Fibroblast of skin of left quadriceps (primary cell): ENCODE data around the gene BAIAP2.
"Not testable (repeated sequence)": the region's sequence is repeated elsewhere in the genome, so short reads cannot be mapped to it uniquely, and the experiment has no call there.

ENCODE experiments used
- DNase-seq, 2 experiments: peaks; one replicate each; pipeline ENCODE4 v3.0.0-alpha.2; 2013; ENCODE audit warnings: low read depth in 2 of 2

Gene BAIAP2

DNA sequence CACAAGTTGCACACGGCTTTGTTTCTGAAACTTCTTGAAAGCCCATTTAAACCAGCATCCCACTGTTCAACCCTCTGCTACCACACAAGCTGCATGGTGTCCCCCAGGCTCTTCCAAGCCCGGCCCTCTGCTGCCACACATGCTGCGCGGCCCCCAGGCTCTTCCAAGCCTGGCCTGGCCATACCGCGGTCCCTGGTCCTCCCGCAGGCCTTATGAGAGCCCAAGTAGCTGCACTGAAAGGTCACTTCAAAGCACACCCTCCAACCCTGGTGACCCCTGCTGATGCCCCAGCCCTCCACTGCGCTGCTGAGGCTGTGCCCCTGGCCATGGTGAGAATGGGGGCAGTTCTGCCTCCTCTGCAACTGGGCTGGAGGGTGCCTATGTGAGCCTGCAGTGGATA is 104.5 kb downstream of the BAIAP2 start:
- DNase-seq, result no peak

DNA sequence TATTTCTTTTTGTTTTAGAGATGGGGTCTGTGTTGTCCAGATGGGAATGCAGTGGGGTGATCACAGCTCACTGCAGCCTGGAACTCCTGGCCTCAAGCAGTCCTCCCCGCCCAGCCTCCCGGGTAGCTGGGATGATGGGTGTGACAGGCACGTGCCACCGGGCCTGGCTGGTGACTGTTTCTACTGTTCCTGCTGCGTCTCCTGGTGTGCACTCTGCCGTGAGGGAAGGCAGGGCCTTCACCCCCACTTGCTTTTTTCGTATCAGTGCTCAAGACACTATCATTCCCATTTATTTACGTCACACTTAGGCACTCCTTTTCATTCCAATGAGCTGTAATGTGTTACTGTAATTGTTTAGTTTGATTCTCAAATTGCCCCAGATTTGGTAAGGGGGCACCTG is 105.1 kb downstream of the BAIAP2 start:
- DNase-seq, result no peak

DNA sequence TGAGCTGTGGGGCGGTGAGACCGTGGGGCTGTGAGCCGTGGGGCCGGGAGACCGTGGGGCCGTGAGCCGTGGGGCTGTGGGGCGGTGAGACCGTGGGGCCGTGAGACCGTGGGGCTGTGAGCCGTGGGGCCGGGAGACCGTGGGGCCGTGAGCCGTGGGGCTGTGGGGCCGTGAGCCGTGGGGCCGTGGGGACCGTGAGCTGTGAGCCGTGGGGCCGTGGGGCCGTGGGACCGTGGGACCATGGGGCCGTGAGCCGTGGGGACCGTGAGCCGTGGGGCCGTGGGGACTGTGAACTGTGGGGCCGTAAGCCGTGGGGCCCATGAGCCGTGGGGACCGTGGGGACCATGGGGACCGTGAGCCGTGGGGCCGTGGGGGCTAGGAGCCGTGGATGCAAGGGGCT is 105.7 kb downstream of the BAIAP2 start:
- DNase-seq, result no peak

DNA sequence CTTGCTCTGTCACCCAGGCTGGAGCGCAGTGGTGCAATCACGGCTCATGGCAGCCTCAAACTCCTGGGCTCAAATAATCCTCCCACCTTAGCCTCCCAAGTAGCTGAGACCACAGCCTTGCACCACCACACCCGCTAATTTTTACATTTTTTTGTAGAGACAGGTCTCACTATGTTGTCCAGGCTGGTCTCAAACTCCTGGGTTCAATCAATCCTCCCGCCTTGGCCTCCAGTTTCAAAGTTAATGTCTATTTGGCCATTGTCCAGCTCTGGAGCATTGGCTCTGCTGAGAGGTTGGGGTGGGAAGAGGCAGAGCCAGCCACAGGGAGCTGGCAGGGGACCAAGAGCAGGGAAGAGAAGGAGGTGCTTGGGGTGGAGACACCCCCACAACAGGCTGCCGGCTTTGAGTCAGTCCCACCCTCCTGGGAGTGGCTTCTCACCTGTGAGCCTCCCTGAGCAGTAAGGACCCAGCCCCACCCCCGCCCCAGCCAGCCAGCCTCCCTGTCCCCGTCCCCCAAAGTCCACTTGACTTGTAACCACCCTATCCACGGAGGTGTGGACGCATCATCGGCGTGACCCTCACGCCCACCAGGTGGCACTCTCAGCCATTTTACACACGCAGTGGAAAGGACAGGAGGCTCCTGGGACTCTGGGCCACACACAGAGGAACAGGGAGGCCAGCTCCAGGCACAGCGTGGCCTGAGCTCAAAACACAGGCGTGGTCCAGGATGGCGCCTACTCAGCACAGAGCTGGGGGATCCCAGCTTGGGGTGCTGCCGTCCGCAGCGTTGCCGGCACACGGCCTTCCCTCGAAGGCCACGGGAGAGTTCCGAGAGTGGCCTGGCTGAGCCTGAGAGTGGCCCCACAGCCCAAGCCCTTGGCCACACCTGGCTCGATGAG is 107.6 kb downstream of the BAIAP2 start:
- peak; percentile 22 to 35 for DNase-seq

DNA sequence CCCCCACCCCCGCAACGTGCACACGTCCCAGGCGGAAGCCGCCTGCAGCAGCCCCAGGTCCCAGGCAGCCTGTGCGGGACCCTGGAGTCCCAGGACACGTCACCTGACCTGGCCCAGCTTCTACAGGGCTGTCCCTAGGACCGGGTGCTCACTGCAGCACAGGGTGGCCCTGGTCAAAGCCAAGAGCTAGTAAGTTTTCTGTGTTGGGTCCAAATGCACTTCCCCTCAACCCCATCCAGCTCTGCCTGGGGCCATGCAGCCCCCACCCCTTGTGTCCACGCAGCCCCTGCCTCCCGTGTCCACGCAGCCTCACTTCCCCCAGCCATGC is 108.2 kb downstream of the BAIAP2 start:
- DNase-seq, result no peak

DNA sequence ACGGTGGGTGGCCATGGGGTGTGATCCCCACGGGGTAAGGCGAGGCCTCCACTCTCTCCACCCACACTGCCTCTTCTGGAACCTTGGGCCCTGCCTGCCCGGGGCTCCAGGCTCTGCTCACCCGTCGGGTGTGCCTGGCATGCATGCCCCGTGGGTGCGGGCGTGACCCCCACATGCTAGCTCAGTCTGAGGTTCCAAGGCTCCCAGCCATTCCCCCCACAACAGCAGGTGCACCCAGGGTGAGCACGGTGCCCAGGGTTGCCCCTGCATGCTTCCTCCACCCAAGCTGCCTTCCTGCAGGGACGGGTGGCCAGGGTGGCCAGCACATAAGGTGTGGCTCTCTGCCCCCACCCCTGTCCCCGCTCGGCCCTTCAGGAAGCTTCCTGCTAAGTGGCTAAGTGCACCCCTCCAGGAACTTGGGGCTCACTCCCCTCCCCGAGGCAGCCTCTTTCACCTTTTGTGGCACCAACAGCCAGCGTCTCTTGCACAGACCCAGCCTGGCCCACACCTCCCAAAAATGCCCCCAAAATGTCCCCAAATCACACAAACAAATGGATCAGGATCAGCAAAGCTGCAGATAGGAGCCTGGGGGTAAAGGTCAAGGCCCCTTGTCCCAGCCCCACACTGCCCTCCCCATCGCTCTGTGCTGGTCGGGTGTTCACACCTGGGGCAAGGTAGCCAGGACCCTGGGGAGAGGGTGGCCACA is 108.9 kb downstream of the BAIAP2 start:
- no peak for DNase-seq

DNA sequence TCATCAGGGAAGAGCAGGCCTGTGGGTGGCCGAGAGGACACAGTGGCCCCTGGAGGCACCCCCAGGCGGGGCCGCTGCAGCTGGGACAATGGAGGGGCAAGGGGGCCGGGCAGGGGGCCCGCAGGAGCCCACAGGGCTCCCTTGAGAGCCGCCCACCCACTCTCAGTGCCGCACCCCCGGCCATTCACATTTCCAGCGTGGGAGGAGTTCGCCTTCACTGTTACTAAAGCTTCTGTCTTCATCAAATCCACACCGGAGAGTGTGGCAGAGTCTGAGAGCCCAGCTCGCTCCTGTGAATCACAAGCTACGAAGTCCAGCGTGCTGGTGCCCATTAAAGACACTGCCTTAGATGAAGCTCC is 109.5 kb downstream of the BAIAP2 start:
- DNase-seq, result no peak

DNA sequence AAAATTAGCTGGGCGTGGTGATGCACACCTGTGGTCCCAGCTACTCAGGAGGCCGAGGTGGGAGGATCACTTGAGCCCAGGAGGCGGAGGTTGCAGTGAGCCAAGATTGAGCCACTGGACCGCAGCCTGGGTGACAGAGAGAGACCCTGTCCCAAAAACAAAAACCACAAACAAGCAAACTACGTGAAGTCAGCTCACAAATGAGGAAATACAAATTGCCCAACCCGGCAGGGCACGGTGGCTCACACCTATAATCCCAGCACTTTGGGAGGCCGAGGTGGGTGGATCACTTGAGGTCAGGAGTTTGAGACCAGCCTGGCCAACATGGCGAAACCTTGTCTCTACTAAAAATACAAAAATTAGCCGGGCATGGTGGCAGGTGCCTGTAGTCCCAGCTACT is 111.3 kb downstream of the BAIAP2 start:
- DNase-seq, result not testable (repeated sequence)

DNA sequence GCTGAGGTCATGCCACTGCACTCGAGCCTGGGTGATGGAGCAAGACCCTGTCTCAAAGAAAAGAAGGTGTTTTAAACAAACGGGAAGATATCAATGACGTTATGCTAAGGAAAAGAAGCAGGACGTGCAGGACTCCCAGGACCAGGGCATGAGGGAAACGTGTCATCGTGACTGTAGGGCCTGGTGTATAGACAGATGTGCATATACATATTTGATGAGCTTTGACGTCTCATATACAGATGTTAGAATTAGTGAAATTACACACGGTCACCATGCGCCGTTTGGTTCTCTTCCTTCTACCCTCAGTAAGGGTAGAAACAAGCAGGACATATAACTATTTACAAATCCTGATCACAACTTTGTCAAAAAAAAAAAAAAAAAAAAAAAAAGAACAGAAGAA is 112.8 kb downstream of the BAIAP2 start:
- DNase-seq, result no peak

DNA sequence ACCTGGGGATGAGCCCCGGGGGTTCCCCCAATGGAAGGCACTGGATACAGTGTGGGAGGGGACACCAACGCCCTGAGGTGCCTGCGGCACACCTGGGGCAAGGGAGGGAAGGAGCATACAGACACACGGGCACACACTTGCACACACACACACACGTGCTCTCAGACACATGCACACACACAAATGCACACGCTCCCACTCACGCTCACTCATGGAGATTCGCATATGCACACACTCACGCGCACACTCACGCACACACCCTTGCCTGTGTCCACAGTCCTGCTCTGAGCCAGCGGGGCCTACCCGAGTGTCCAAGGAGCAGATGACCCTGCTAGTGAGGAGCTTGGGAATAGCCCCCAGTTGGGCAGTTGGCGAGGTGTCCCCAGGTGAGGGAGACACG is 113.6 kb downstream of the BAIAP2 start:
- DNase-seq, result no peak

DNA sequence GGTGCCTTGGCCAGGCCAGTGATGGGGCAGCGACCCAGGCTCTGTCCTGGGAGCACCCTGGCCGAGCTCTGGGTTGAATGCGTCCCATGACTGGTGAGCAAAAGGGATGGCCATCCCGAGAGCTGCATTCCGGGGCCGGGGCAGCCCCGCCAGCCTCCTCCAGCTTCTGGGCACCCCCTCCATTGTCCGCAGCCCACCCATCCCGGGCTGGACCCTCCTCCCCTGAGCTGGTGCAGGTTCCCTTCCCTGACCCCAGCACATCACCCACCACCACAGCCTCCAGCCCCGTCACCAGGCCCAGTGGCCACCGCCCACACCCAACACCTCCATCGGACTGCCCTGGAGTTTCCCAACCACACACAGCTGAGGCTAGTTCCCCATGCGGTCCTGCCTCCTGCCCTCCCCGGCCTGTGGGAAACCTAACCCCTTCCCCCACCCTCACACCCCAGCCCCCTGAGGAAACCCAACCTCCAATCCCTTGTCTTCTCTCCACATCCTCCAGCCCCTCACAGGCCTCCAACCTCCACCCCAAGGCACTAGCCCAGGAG is 114.1 kb downstream of the BAIAP2 start:
- DNase-seq, result no peak

DNA sequence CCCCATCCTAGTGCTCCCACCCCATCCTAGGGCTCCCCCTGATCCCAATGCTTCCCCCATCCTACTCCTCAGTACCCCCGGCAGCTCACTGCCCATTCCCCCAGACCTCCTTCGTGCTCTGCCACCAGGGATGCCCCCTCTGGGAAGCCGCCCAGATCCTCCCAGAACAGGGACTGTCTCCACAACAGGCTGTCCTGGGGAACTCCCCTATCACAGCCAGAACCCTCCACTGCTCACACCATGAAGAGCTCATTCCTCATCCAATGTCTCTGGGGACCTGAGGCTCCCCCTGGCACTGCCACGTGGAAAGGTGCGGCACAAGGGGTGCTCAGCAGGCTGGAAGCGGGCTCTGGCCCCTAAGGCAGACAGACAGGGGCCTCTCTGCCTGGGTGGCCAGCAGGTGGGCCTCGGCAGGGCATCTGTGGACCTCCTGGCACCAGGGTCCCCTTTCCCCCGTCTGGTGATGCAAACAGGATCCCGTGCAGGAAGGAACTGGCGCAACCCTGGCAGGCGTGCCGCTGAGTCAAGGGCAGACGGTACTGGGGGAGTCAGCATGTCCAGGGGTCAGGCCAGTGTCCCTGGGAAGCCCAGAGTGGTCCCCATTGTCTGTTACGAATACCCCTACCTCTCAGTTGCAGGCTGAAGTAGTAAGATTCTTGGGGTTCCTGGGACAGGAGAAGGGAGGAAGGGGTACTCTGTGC is 115.6 kb downstream of the BAIAP2 start:
- DNase-seq, result no peak

DNA sequence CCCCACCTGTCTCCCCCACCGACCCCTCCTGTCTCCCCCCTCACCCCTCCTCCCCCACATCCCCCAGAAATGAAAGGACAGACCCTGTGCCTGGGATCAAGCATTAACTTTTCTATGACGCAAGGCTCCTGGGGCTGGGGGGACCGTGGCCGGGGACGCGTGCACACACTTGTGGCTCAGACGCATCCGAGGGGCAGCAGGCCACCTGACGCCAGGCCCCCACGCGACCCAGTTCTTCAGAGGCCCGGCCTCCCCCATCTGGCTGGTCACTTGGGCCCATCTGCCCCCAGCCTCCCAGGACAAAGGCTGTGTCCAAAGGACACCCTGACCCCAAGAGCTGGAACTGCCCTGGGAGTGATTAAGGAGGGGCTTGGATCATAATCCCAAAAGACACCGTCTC is 116.3 kb downstream of the BAIAP2 start:
- DNase-seq, result no peak

DNA sequence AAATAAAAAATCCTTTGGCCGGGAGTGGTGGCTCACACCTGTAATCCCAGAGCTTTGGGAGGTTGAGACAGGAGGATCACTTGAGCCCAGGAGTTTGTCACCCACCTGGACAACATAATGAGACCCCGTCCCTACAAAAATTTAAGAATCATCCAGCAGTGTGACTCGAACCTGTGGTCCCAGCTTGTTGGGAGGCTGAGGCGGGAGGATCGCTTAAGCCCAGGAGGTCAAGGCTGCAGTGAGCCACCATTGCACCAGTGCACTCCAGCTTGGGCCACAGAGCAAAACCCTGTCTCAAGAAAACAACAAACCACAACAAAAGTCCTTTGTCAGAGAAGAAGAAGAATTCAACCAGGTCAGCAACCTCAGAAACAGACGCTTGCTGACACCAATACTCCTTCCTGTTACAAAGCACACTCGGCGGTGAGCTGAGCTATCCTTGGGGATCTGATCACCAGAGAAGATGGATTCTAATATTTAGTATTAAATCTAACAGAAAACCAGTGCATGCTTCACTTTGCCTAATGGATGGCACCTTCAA is 117.4 kb downstream of the BAIAP2 start:
- no peak for DNase-seq

DNA sequence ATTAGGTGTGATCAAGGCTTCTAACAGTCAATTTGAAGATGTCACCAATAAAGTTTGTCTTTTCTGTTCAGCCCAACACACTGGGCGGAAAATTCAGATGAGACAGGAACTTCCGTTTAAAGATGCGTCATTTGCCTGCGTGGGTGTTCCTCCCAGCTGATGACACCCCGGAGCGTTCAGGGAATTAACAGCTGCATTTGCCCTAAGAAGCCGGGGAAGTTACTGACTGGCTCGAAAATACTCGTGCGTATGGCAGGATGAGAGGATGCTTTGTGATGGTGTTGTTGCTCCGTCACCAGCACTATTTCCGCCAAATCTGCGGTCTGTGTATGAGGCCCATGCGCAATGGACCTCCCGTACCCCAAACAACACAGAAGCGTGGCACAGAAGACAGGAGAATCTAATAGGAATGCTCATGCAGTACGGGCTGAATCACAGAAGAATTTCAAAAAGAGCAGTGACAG is 118.4 kb downstream of the BAIAP2 start:
- DNase-seq, result no peak

DNA sequence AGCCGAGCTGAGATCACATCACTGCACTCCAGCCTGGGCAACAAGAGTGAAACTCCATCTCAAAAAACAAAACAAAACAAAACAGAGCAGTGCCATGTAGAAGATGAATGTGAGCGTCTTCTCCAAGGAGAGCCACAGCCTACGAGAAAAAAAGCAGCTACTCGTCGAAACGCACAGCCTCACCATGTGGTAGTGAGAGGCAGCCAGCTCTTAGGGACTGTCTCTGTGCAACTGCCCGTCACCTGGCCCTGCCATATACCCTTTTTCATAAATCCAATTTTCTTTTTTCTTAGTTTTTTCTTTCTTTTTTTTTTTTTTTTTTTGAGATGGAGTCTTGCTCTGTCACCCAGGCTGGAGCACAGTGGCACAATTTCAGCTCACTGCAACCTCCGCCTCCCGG is 119.1 kb downstream of the BAIAP2 start:
- DNase-seq, result not testable (repeated sequence)

DNA sequence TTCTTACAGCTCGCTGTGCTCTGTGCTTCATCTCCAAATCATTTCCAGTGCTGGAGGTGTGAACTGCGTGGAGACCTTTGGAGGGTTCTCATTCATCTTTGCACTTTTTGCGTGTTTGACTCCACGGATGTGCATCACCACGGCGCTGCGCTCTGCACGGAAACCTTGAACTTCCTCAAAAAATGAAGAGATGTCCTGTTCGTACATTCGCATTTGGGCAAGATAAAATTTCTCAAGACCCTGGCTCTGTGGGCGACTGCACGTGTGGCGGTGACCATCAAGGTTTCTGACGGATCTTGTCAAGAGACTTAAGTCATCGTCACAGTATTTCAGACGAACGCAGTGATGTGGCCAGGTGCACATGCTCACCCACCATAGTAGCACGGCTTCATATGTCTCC is 120.0 kb downstream of the BAIAP2 start:
- no peak for DNase-seq

DNA sequence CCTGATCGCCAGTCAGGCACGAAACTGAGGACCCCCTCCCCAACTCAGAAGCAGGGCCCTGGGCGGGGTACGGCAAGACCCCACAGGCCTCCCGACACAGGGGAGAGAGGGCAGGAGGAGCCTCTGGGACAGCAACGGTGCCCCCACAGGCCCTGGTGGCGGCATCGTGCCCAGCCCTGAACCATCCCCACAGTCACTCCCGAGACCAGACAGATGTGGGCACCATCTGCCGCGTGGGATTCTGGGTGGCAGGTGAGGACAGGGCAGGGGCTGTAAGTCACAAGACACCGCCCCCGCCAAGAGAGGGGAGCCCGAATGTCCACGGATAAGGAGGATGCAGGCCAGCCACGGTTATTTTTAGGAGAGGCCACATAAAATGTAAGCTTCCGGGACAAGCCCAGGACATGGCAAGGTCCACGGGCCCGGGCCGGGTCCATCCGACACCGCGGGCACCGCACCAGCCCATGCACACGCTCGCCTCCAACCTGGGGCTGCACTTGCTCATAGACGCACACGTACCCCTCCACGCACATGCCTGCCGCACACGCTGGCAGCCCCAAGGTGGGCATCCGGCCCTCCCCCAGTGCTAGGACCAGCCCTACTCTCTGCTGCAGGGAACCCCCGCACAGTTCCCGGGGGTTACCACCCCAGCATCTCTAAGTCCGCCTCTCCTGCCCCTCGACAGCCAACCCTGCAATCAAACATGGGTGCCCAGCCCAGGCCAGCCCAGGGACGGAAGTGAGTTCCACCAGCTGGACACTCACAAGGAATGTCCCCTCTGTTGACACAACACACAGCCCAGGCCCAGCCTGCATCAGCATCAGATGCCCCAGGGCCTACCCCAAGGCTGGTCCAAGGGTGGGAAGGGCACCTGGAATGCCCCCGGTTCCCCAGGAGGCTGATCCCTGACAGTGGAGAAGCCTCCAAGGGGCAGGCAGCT is 122.2 kb downstream of the BAIAP2 start:
- no peak for DNase-seq

DNA sequence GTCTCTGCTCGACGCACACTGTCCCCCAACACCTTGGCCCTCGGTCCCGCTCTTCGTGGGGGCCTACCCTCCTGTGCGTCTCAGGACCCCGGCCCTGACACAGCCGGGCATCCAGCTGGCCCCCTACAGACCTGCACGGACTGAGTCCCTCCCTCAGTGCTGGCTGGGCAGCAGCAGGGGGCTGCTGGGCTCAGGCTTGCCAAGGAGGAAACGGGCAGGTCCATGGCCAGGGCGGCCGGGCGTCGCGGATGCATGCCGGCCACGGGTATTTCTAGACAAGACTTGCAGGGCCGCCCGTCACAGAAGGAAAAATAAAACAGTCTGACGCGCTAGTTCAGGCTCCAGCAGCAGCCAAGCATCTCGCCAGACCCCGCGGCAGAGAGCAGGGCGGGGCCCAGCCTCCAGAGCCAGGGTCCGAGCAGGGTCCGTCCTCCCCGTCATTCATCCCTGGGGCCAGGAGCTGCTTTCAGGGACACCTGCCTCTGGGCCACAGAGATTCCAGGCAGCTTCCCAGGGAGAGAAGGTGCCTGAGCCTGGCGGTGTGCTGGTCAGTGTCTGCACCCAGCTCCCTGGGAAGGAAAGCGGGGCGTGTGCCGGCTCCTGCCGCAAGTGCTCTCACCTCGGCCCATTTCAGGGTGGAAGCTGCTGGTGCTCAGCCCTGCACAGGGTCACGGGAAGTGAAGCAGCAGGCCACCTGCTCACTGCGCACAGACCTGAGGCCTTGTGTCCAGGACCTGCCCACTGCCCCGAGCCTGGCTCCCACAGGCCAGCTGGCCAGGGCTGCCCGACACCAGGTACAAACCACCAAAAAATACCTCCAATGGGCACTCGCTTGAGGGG is 123.1 kb downstream of the BAIAP2 start:
- no peak for DNase-seq
